HG03571 (cell line): ENCODE results near the gene GABRR3.

Experiments
- ATAC-seq: cut with Tn5 transposase; IDR thresholded peaks from one replicate; pipeline ENCODE4 v1.9.1; 2021; ENCODE audit not compliant: unreplicated experiment

The GABRR3 gene

DNA sequence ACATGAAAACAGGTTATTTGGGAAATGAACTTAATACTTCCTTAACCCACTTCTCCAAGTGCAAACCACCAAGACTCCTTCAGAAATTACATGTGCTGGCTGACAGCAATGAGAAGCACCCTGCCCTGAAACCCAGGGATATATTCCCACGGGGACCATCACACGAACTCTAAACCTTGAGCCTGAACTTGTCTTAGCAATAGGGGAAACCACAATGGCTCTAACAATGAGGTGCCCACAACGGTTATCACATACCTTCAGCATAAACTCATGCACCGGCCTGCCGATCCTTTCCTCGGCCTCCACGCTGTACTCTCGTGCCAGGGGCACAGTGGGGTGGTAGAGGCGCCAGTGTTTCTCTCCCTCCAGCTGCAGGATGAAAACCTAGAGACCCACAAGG lies 76.3 kb downstream of the GABRR3 start:
- ATAC-seq = no peak

DNA sequence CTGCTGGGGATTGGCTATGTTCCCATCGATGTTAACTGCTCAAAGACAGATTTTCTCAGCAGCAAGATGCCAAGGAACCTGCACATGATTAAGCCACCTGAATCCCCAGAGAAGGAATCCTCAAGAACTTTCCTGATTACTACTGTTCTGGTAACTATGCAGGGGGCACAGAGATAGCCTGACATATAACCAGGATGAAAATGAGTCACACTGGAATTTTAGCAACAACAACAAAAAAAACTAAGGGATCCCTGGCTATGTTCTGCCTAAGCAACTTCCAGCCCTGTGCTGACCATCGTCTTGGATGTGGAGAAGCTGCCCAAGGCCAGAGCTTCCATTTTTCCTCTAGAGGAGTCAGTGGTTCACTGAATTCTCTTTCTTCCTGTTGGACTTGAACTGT lies 76.7 kb downstream of the GABRR3 start:
- ATAC-seq = no peak

DNA sequence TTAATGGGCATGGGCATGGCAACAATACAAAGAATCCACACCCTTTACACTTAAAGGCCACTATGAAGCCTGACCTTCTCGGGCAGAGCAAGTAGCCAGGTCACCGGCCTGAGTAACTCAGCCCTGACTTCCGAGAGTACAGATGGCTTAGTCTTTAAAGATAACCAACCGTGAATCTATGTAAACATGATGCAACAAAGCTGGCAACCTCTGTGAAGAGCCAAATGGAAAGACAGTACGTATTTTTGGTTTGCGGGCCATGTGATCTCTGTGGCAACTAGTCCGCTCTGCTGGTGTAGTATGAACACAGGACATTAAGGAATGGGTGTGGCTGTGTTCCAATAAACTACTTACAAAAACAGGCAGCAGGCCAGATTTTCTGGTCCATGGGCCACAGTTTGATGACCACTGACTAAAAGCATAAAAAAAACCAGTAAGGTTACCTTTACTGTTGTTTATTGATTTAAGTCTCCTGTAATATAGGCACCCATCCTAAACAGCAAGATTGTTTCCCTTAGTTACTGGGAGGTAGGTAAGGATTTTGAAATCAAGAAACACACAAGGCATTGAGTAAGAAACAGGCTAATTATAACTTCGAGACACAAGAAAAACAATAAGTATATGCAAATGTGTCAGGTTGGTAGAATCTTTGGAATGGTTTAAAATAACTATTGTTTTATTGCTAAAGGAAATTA lies 77.4 kb downstream of the GABRR3 start:
- no peak for ATAC-seq

DNA sequence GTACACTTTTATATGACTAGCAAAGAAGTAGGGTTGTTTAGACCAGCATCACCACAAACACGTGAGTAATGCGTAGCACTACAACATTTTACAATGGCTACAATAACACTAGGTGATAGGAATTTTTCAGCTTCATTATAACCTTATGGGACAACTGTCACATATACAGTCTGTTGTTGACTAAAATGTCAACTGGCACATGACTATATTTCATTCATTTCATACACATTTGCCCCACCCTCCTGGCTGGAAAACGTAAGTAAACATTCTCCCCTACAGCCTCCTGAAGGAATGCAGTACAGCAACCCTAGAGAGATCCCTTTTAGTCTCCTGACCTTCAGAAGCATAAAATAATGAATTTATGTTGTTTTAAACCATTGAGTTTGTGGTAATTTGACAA lies 79.1 kb downstream of the GABRR3 start:
- no peak for ATAC-seq

DNA sequence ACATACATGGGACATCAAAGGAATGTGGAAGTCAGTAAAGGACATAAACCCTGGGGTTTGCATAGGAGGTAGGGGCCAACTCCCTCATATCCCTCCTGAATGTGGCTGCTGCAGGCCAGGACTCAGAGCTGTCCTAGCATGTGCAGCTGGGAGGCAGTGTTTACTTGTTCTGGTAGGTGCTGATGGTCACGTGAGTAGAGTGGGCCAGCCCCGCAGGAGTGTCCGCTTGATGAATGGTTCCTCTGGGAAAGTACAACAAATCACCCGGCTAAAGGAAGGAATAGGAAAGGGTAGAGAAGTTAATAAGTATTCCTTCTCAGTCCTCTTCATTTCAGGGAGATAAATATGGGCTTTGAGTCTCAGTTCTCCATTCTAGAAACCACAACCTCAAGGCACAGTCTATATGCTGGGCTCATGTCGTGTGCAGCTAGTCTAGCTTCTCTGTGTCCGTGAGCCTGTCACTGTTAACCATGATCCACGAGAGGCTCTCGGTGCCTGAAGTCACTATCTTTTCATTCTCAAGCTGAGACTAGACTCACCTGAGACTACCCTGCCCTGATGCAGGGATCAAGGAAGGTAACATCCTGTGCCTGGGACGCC lies 80.8 kb downstream of the GABRR3 start:
- ATAC-seq = no peak

DNA sequence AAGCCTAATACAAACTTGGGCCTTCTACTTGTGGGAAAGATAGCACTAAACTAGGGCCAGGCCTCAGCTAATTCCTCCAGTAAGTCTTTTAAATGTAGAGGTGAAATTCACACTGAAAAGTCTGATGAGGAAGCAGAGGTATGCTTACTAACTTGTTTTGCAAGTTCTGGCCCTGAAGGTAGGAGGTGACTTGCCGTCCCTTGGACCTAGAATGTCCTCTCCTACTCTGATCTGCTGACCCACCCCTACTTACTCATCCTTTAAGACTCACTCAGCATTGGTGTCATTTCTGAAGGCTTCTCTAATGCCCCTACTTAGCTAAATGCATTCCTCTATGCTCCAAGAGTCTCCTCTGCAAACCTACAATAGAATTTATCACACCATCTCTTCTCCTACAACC lies 82.2 kb downstream of the GABRR3 start:
- ATAC-seq = no peak

DNA sequence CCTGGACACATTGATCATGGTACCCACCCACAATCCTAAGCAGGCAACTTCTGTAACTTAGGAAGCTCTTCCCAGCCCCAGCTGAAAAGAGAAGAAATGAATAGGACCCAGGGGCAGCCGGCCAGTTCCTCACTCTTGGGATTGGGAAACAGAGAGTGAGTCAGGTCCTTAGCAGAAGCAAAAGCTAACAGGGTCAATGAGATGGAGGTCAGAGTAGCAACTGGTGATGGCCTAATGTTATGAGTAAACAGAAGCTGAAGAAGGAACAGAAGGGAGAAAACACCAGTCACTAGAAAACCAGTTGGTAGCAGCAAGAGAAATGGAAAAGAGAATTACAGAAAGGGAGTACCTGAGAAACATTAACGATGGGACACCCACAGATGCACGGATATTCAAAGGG lies 82.8 kb downstream of the GABRR3 start:
- ATAC-seq = no peak

DNA sequence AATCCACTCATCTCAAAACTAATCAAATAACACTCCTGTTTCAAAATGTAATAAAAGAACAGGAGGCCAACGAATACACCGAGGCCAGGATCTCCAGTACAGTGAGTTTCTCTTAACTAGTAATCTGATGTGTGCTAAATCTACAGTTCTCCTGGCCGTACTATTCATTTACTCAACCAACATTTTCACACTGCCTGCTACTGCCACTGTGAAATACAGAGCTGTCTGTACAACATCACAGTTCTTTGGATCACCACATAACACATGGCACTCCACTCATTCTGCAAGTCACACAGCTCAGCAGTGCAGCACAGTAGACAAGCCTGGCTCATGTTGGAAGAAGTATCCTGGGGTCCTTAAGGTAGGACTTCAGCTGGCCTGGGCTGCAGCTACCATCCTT lies 84.8 kb downstream of the GABRR3 start:
- ATAC-seq = no peak

DNA sequence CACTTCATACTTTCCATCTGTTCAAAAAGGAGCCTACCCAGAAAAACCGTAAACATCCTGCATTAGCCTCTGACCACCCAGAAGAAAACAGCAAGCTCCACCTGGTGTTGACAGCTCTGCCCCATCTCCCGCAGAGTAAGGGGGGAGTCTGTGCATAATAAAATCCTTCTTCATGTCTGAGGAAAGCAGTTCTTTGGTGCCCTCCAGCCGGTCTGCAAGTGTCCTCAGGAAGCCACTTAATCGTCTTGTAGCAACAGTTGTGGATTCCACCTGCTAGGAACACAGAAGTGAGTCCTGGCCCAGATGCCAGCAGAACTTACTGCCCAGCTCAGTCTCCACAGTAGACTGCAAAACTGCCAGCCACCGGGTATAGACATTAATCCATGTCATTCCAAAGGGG lies 85.4 kb downstream of the GABRR3 start:
- ATAC-seq = no peak

DNA sequence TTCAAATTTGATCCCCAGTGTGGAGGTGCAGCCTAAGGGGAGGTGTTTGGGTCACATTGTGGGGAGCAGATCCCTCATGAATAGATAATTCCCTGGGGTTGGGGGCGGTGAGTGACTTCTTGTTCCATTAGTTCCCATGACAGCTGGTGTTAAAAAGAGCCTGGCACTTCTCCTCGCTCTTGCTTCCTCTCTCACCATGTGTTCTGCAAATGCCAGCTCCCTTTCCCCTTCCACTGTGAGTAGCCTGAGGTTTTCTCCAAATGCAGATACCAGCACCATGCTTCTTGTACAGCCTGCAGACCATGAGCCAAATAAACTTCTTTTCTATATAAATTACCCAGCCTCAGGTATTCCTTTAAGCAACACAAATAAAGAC lies 86.0 kb downstream of the GABRR3 start:
- ATAC-seq = no peak

DNA sequence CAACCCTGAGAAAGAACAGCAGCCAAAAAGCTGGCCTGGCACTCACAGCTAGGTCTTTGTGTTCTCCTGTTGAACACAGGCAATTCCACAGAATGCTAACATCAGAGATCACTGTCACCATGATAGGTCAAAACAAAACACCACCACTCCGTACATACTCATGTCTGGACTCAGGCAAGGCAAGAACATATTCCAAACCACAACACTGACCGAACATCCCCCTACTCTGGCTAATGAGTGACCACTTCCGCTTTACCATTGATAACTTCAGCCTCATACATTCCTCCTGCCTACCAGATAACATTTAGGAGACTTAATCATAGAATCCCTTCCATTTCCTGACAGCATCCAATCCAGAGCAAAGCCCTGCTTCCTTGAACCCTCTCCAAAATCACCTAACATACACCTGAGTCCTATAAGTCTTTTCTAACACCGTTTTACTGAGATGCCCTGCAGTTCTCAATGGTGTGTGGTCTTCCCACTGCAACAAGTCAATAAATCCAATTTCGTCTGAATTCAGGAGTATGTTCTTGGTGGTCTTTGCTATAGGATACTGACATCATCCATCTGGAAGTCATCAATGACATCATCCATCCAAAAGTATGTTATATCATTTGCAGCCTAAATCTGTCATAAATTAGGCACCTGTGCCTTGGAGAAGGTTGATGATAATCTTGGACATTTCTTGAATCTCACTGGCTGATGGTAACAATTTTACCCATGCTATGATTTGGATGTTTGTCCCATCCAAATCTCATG lies 86.6 kb downstream of the GABRR3 start:
- no peak for ATAC-seq

DNA sequence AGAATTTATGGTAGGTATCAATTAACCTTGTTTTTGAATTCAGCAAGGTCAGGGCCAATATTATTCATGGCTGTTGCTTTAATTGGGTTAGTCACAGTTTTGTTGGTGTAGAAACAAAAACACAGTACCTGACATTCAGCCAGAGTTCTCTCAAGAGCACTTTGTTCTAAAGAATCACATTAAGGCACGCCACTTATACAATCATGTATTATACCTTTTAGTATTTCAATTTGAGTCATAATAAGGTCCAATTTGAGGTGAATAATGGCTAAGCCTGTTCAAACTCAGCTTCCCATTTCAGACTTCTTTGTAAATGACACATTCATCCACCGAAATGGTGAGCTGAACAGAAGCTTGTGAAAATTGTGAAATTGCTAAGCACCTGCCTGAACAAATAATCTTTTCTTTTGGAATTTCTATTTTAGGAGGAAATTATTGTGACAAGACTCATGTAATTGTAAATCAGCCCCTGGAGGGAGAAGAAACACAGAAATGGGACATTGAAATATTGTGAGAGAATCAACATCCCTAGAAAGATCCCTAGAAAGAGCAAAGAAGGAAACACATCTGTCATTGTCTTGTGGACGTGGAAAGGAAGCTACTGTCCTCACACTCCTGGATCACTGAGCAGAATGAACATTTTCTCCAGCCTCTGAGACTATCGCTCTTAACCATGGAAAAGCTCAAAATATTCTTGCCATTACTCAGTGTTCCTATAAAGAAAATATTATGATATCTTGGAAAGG lies 92.1 kb downstream of the GABRR3 start:
- no peak for ATAC-seq

DNA sequence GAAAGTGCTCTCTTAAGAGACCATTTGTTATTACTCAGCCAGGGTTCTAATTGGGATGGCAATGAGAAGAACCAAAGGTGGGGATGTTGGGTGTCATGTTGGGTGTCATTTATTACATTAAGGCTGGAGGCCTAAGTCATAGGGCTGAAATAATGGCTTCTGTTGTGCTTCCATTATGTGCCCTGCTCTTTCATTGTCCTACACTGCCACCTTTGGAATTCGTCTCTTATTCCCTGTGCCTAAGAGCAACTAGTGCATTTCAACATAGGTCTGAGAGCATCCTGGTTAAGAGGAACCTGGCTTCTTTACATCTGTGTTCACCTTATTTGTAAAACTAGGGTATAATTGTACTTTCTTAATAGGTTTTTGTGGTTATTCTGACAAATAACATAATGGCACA lies 95.1 kb downstream of the GABRR3 start:
- ATAC-seq = no peak

DNA sequence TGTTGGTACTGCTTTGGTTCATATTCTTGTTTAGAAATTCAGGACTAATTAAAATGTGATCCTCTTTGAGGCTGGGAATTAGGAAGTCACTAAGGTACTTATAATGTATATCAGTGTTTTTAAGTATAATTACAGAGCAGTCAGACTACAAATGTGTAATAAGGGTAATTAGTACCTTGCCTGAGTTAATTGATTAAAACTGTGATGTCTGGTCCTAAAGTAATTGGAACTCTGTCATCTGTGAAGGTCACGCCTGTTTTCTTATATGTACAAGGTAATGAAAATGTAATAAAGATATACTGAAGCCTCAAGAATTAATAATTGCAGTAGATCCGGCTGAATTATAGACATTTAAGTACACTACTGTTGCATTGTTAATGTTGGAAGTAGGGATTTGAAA lies 95.7 kb downstream of the GABRR3 start:
- no peak for ATAC-seq

DNA sequence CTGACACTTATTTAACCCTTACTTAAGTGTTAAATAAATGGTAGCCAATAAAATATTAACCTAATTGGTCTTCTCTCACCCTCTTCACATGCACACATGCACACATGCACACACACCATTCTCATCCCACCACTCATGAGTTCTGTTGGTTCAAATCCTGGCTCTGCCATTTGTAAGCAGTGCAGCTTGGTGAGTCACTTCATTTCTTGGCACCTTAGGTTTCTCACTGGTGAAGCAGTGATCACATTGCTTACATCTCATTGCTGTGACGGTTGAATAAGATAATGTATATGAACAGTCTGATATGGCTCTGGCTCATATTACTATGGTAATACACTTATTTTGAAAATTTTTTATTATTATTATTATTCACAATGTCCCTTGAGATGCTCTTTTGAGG lies 96.7 kb downstream of the GABRR3 start:
- no peak for ATAC-seq

DNA sequence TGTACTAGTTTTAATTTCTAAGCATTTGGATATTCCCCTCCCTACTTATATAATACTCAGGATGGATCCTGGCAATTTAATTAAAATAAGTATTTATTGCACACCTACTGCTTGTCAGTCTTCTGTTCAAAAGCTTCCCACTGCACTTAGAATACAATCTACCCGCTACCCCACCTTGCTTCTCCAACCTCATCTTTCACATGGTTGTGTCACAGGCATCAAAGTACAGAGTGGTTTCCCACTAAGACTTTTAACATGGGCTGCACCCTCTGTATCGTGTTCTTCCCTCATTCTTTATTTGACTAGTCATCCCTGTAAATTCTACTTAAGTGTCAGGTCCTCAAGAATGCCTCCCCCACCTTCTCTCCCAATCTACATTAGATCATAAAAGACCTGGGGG lies 97.9 kb downstream of the GABRR3 start:
- no peak for ATAC-seq

DNA sequence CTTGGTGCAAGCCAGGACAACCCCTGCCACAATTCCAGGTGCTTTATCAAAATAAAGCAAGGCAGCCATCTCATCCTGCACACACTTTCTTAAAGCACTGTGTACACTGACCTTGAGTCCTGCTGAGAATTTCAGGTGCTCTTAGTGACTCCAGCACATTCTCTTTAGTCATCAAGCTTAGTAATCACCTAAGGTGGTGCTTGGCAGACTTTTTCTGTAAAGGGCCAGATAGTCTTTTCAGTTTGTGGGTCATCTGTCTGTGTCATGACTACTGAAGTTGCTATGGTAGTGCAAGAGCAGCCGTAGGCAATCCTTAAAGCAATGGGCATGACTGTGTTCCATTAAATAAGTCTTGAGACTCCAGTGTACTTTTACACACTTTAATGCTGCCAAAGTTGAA lies 99.3 kb downstream of the GABRR3 start:
- ATAC-seq = no peak
